Ascending aorta (tissue), 2 donors: ENCODE measurements around the gene ABHD2. TPM values are rescaled to one million over a fixed set of nuclear protein-coding genes. Genes with fewer than 3 reads are reported as not detected.

ENCODE experiments used
- DNase-seq, 2 donors: peaks; one replicate each; pipeline ENCODE4 v3.0.0-alpha.2; 2019; ENCODE audit warnings: low spot score in 2 of 2
- H3K27ac ChIP-seq, 2 donors: fragments of 200-600 bp; sonication (generic); one replicate each; pipeline ENCODE4 v1.5.1; 2016 to 2017; ENCODE audit warnings: mild to moderate bottlenecking in 1 of 2
- H3K27me3 ChIP-seq: fragments of 200-600 bp; sonication (generic); one replicate; pipeline ENCODE4 v1.5.1; 2017
- H3K36me3 ChIP-seq, 2 donors: fragments of 200-600 bp; sonication (generic); one replicate each; pipeline ENCODE4 v1.5.1; 2016
- H3K4me1 ChIP-seq, 2 donors: fragments of 200-600 bp; sonication (generic); one replicate each; pipeline ENCODE4 v1.5.1; 2016 to 2017; ENCODE audit warnings: mild to moderate bottlenecking in 1 of 2
- H3K4me3 ChIP-seq, 2 donors: fragments of 200-600 bp; sonication (generic); one replicate each; pipeline ENCODE4 v1.5.1; 2016 to 2017; ENCODE audit warnings: mild to moderate bottlenecking in 1 of 2
- H3K9me3 ChIP-seq, 2 donors: fragments of 200-600 bp; sonication (generic); one replicate each; pipeline ENCODE4 v1.5.1; 2016
- intact Hi-C: fragments of 100-400 bp; cut with DNase I; formaldehyde crosslinking; loops from one replicate; pipeline ENCODE4 v1.15.1; 2023
- total RNA-seq: library from RNA; depleted of rRNA; stranded (reverse); fragments of >200 nt; gene quantifications from one replicate; pipeline ENCODE4 v1.1.0, GENCODE V29; 2016
- TF ChIP-seq, protein P1 (sequence below), 3 experiments: fragments of 200-600 bp in 2 of 3; fragments of 450-650 bp in 1 of 3; sonication (generic) in 2 of 3; IDR thresholded peaks; one replicate each; pipeline ENCODE4 v1.5.1; 2016 to 2019; ENCODE audit warnings: antibody characterized with exemption in 3 of 3, mild to moderate bottlenecking in 1 of 3, moderate library complexity in 1 of 3

ABHD2 gene
- total RNA-seq, 1 donor from 2014 or later: 228 TPM

GRCh38 chr15:89104172-89104564 lies 15.9 kb downstream of the ABHD2 start:
- TF ChIP-seq, protein P1, sequence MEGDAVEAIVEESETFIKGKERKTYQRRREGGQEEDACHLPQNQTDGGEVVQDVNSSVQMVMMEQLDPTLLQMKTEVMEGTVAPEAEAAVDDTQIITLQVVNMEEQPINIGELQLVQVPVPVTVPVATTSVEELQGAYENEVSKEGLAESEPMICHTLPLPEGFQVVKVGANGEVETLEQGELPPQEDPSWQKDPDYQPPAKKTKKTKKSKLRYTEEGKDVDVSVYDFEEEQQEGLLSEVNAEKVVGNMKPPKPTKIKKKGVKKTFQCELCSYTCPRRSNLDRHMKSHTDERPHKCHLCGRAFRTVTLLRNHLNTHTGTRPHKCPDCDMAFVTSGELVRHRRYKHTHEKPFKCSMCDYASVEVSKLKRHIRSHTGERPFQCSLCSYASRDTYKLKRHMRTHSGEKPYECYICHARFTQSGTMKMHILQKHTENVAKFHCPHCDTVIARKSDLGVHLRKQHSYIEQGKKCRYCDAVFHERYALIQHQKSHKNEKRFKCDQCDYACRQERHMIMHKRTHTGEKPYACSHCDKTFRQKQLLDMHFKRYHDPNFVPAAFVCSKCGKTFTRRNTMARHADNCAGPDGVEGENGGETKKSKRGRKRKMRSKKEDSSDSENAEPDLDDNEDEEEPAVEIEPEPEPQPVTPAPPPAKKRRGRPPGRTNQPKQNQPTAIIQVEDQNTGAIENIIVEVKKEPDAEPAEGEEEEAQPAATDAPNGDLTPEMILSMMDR (IDR thresholded peaks at IDR 0.05): no peak
- Histone ChIP-seq H3K27ac (peak overlapping the region; percentile 96 to 98), H3K36me3 (peaks cover 0 to 21% of the 10 kb centered on the region in 2 donors), H3K4me1 (peaks cover 24 to 79% of the 10 kb centered on the region in 2 donors), H3K4me3 (no peak overlapping the region), H3K27me3 (no peaks in the 10 kb centered on the region), H3K9me3 (no peaks in the 10 kb centered on the region)
- DNase-seq: peak in 1 of 2 donors; percentile 70
- intact Hi-C loops: loop anchor here (5.0 kb wide), 1 partner anchor 87 kb away; no protein-coding TSS in a partner anchor

GRCh38 chr15:89105147-89105546 lies 16.9 kb downstream of the ABHD2 start:
- Histone ChIP-seq H3K4me3 (no peak overlapping the region), H3K36me3 (peaks cover 0 to 16% of the 10 kb centered on the region in 2 donors), H3K4me1 (peaks cover 24 to 70% of the 10 kb centered on the region in 2 donors), H3K9me3 (no peaks in the 10 kb centered on the region), H3K27me3 (no peaks in the 10 kb centered on the region), H3K27ac (peak overlapping the region; percentile 96 to 98)
- TF ChIP-seq, protein P1 (IDR thresholded peaks at IDR 0.05): no peak
- no peak for DNase-seq
- intact Hi-C loops: loop anchor here (1.0 kb wide), 1 partner anchor 15 kb away; no protein-coding TSS in a partner anchor

- H3K36me3 ChIP-seq: peaks cover 0 to 14% of the 10 kb centered on the region in 2 donors
- TF ChIP-seq, protein P1 (IDR thresholded peaks at IDR 0.05): no peak
- H3K4me1 ChIP-seq: peaks cover 22 to 62% of the 10 kb centered on the region in 2 donors
- peak overlapping the region; percentile 91 to 96 for H3K27ac ChIP-seq
- H3K4me3 ChIP-seq: no peak overlapping the region
- no peak for DNase-seq
- intact Hi-C loops: no loop called here
- H3K27me3 ChIP-seq: no peaks in the 10 kb centered on the region
- H3K9me3 ChIP-seq: no peaks in the 10 kb centered on the region
Observed at GRCh38 chr15:89106200-89106599, 17.9 kb downstream of the ABHD2 start.

- Histone ChIP-seq H3K4me3 (no peak overlapping the region), H3K27me3 (no peaks in the 10 kb centered on the region), H3K36me3 (peaks cover 0 to 10% of the 10 kb centered on the region in 2 donors), H3K9me3 (no peaks in the 10 kb centered on the region), H3K4me1 (peaks cover 16 to 64% of the 10 kb centered on the region in 2 donors), H3K27ac (peak overlapping the region; percentile 91 to 96)
- TF ChIP-seq, protein P1 (IDR thresholded peaks at IDR 0.05): no peak
- DNase-seq: no peak
- intact Hi-C loops: no loop called here
Observed at GRCh38 chr15:89107984-89108383, 19.7 kb downstream of the ABHD2 start.

GRCh38 chr15:89108835-89109234 lies 20.6 kb downstream of the ABHD2 start:
- TF ChIP-seq, protein P1 (IDR thresholded peaks at IDR 0.05): no peak
- H3K9me3 ChIP-seq: no peaks in the 10 kb centered on the region
- peaks cover 16 to 64% of the 10 kb centered on the region in 2 donors for H3K4me1 ChIP-seq
- intact Hi-C loops: no loop called here
- no peak overlapping the region for H3K4me3 ChIP-seq
- H3K27me3 ChIP-seq: no peaks in the 10 kb centered on the region
- H3K27ac ChIP-seq: peak overlapping the region; percentile 91 to 96
- DNase-seq: no peak
- H3K36me3 ChIP-seq: peaks cover 0 to 10% of the 10 kb centered on the region in 2 donors

DNA sequence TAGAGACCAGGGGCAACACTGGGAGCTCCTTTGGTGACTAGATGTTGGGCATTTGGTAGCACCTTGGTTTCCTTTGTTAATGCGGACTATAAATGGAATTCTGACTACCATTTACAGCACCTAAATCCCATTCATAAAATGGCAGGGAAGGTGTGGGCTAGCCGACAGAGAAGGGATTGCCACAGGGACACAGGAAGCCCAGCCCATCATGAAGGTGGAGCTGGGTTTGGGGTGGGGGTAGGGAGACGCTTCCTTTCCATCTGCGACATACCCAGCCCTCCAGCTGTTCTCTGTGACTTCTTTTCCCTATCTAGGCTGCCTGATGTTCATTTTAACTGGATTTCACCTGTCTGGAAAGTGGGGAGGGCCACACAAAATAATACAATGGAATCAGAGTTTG lies 21.0 kb downstream of the ABHD2 start:
- TF ChIP-seq, protein P1 (IDR thresholded peaks at IDR 0.05): no peak
- intact Hi-C loops: no loop called here

More for the DNA sequence above, 21.0 kb downstream of the ABHD2 start:
- Histone ChIP-seq H3K27me3 (no peaks in the 10 kb centered on the region), H3K4me3 (no peak overlapping the region), H3K27ac (peak overlapping the region; percentile 91 to 96), H3K4me1 (peaks cover 12 to 64% of the 10 kb centered on the region in 2 donors), H3K36me3 (peaks cover 0 to 7% of the 10 kb centered on the region in 2 donors), H3K9me3 (no peaks in the 10 kb centered on the region)
- no peak for DNase-seq
